GM21528 (cell line): ENCODE measurements around the gene SLC35F2.
"Not testable (repeated sequence)": the region's sequence is repeated elsewhere in the genome, so short reads cannot be mapped to it uniquely, and the experiment has no call there.

Source experiments
- ATAC-seq: cut with Tn5 transposase; IDR thresholded peaks from one replicate; pipeline ENCODE4 v1.9.1; 2021; ENCODE audit warnings: mild to moderate bottlenecking, moderate library complexity; ENCODE audit not compliant: unreplicated experiment, low FRiP score

SLC35F2 gene

GRCh38 chr11:107791343-107792048, 67.1 kb downstream of the SLC35F2 start:
- no peak for ATAC-seq

GRCh38 chr11:107789767-107790166, 68.8 kb downstream of the SLC35F2 start:
- no peak for ATAC-seq

- ATAC-seq: no peak
Observed at GRCh38 chr11:107787733-107788132, 70.9 kb downstream of the SLC35F2 start.

- ATAC-seq: no peak
Observed at GRCh38 chr11:107785401-107785800, 73.2 kb downstream of the SLC35F2 start.

- no peak for ATAC-seq
Observed at GRCh38 chr11:107783121-107783520, 75.5 kb downstream of the SLC35F2 start.

- no peak for ATAC-seq
Observed at GRCh38 chr11:107780775-107781174, 77.8 kb downstream of the SLC35F2 start.

GRCh38 chr11:107780136-107780535, 78.5 kb downstream of the SLC35F2 start:
- no peak for ATAC-seq

- no peak for ATAC-seq
Observed at GRCh38 chr11:107778839-107779517, 79.6 kb downstream of the SLC35F2 start.

GRCh38 chr11:107777110-107777509, 81.5 kb downstream of the SLC35F2 start:
- ATAC-seq: no peak

GRCh38 chr11:107776062-107776461, 82.5 kb downstream of the SLC35F2 start:
- no peak for ATAC-seq

- ATAC-seq: no peak
Observed at GRCh38 chr11:107770551-107770951, 88.0 kb downstream of the SLC35F2 start.

- no peak for ATAC-seq
Observed at GRCh38 chr11:107769189-107769588, 89.4 kb downstream of the SLC35F2 start.

- ATAC-seq: not testable (repeated sequence)
Observed at GRCh38 chr11:107758719-107759355, 99.8 kb downstream of the SLC35F2 start.

GRCh38 chr11:107757661-107758060, 100.9 kb downstream of the SLC35F2 start:
- ATAC-seq: no peak

GRCh38 chr11:107756553-107756952, 102.0 kb downstream of the SLC35F2 start:
- ATAC-seq: no peak

GRCh38 chr11:107752949-107753822, 105.4 kb downstream of the SLC35F2 start:
- ATAC-seq: no peak

- ATAC-seq: no peak
Observed at GRCh38 chr11:107752508-107752907, 106.1 kb downstream of the SLC35F2 start.

GRCh38 chr11:107751082-107751481, 107.5 kb downstream of the SLC35F2 start:
- no peak for ATAC-seq

- no peak for ATAC-seq
Observed at GRCh38 chr11:107750313-107750712, 108.3 kb downstream of the SLC35F2 start.

- ATAC-seq: no peak
Observed at GRCh38 chr11:107747622-107748021, 111.0 kb downstream of the SLC35F2 start.

- ATAC-seq: no peak
Observed at GRCh38 chr11:107744736-107745135, 113.9 kb downstream of the SLC35F2 start.
